Measurements from ENCODE around the gene GFRA3. TPM values are rescaled to one million over a fixed set of nuclear protein-coding genes. Genes with fewer than 3 reads are reported as not detected.

The GFRA3 gene
- total and polyA plus RNA-seq, 2 donors (not counting 1 experiment from before 2014, with no cell fraction given) = not detected

GRCh38 chr5:138280915-138281314 lies 6.5 kb upstream of the GFRA3 start:
- H3K4me2 ChIP-seq (ENCODE audit: extremely low read depth, insufficient read depth, low read length) = no peak overlapping the region
- no peak overlapping the region for H2AFZ ChIP-seq (ENCODE audit: low read length)
- no peak overlapping the region for H3K27ac ChIP-seq (ENCODE audit: insufficient read depth, low read length)
- no peak overlapping the region for H3K4me3 ChIP-seq (replicated peaks in 1 of 4; ENCODE audit: control extremely low read depth in 1 of 4, insufficient read depth in 1 of 4, low read depth in 3 of 4, low read length in 4 of 4)
- H3K36me3 ChIP-seq (ENCODE audit: control insufficient read depth, insufficient read depth, low read length) = no peaks in the 10 kb centered on the region
- H4K20me1 ChIP-seq (ENCODE audit: control insufficient read depth, extremely low read depth, insufficient read depth, low read length) = no peaks in the 10 kb centered on the region
- no peak for DNase-seq (ENCODE audit: low read depth in 2 of 2)
- no peaks in the 10 kb centered on the region for H3K79me2 ChIP-seq (ENCODE audit: control insufficient read depth, insufficient read depth, low read length)
- no peaks in the 10 kb centered on the region for H3K9me3 ChIP-seq (ENCODE audit: control insufficient read depth, insufficient read depth, low read depth, low read length)
- H3K4me1 ChIP-seq (ENCODE audit: control insufficient read depth, extremely low read depth, insufficient read depth, low read length) = no peaks in the 10 kb centered on the region
- peaks cover 2% of the 10 kb centered on the region for H3K27me3 ChIP-seq (ENCODE audit: control insufficient read depth, insufficient read depth, low read length)
- no peak for TF ChIP-seq EZH2 (IDR thresholded peaks at IDR 0.05; ENCODE audit: low read length, missing control alignments)
- TF ChIP-seq CTCF (conservative IDR thresholded peaks at IDR 0.05 in 1 of 2, IDR thresholded peaks at IDR 0.05 in 1 of 2; ENCODE audit: low read depth in 1 of 2, low read length in 2 of 2) = no peak
- no peak overlapping the region for H3K9ac ChIP-seq (ENCODE audit: insufficient read depth, low read length)

GRCh38 chr5:138276402-138277054 lies 2.1 kb upstream of the GFRA3 start:
- TF ChIP-seq EZH2 (IDR thresholded peaks at IDR 0.05; ENCODE audit: low read length, missing control alignments) (no peak), CTCF (conservative IDR thresholded peaks at IDR 0.05 in 1 of 2, IDR thresholded peaks at IDR 0.05 in 1 of 2; ENCODE audit: low read depth in 1 of 2, low read length in 2 of 2) (no peak)
- Histone ChIP-seq H4K20me1 (ENCODE audit: control insufficient read depth, extremely low read depth, insufficient read depth, low read length) (no peaks in the 10 kb centered on the region), H3K79me2 (ENCODE audit: control insufficient read depth, insufficient read depth, low read length) (no peaks in the 10 kb centered on the region), H3K9ac (ENCODE audit: insufficient read depth, low read length) (no peak overlapping the region), H3K27ac (ENCODE audit: insufficient read depth, low read length) (no peak overlapping the region), H3K4me3 (replicated peaks in 1 of 4; ENCODE audit: control extremely low read depth in 1 of 4, insufficient read depth in 1 of 4, low read depth in 3 of 4, low read length in 4 of 4) (no peak overlapping the region), H3K4me2 (ENCODE audit: extremely low read depth, insufficient read depth, low read length) (no peak overlapping the region), H3K27me3 (ENCODE audit: control insufficient read depth, insufficient read depth, low read length) (peaks cover 7% of the 10 kb centered on the region), H3K9me3 (ENCODE audit: control insufficient read depth, insufficient read depth, low read depth, low read length) (no peaks in the 10 kb centered on the region), H2AFZ (ENCODE audit: low read length) (no peak overlapping the region), H3K36me3 (ENCODE audit: control insufficient read depth, insufficient read depth, low read length) (no peaks in the 10 kb centered on the region), H3K4me1 (ENCODE audit: control insufficient read depth, extremely low read depth, insufficient read depth, low read length) (no peaks in the 10 kb centered on the region)
- no peak for DNase-seq (ENCODE audit: low read depth in 2 of 2)

- Histone ChIP-seq H2AFZ (ENCODE audit: low read length) (no peak overlapping the region), H3K4me3 (replicated peaks in 1 of 4; ENCODE audit: control extremely low read depth in 1 of 4, insufficient read depth in 1 of 4, low read depth in 3 of 4, low read length in 4 of 4) (no peak overlapping the region), H3K9ac (ENCODE audit: insufficient read depth, low read length) (no peak overlapping the region), H3K4me2 (ENCODE audit: extremely low read depth, insufficient read depth, low read length) (no peak overlapping the region), H3K79me2 (ENCODE audit: control insufficient read depth, insufficient read depth, low read length) (no peaks in the 10 kb centered on the region), H3K36me3 (ENCODE audit: control insufficient read depth, insufficient read depth, low read length) (no peaks in the 10 kb centered on the region), H3K27me3 (ENCODE audit: control insufficient read depth, insufficient read depth, low read length) (peaks cover 7% of the 10 kb centered on the region), H3K27ac (ENCODE audit: insufficient read depth, low read length) (no peak overlapping the region), H3K4me1 (ENCODE audit: control insufficient read depth, extremely low read depth, insufficient read depth, low read length) (no peaks in the 10 kb centered on the region), H3K9me3 (ENCODE audit: control insufficient read depth, insufficient read depth, low read depth, low read length) (no peaks in the 10 kb centered on the region), H4K20me1 (ENCODE audit: control insufficient read depth, extremely low read depth, insufficient read depth, low read length) (no peaks in the 10 kb centered on the region)
- TF ChIP-seq CTCF (conservative IDR thresholded peaks at IDR 0.05 in 1 of 2, IDR thresholded peaks at IDR 0.05 in 1 of 2; ENCODE audit: low read depth in 1 of 2, low read length in 2 of 2) (no peak), EZH2 (IDR thresholded peaks at IDR 0.05; ENCODE audit: low read length, missing control alignments) (no peak)
- no peak for DNase-seq (ENCODE audit: low read depth in 2 of 2)
Observed at GRCh38 chr5:138275895-138276294, 1.5 kb upstream of the GFRA3 start.
